IMR-90 (cell line): Measurements from ENCODE around the gene CELA3A.
"Not testable (repeated sequence)": the region's sequence is repeated elsewhere in the genome, so short reads cannot be mapped to it uniquely, and the experiment has no call there.

Experiments used
- CEBPB ChIP-seq: IDR thresholded peaks from 2 replicates; pipeline ENCODE4 v1.6.1; 2012; ENCODE audit warnings: low read depth, low read length, improper control_type of control experiment
- FOS ChIP-seq: fragments of 150-350 bp; IDR thresholded peaks from 2 replicates; pipeline ENCODE4 v1.6.1; 2016; ENCODE audit warnings: low read depth, low read length
- MAFK ChIP-seq: IDR thresholded peaks from 2 replicates; pipeline ENCODE4 v1.6.1; 2012; ENCODE audit warnings: low read depth, low read length, improper control_type of control experiment
- MAZ ChIP-seq: IDR thresholded peaks from 2 replicates; pipeline ENCODE4 v1.6.1; 2012; ENCODE audit warnings: low read depth, mild to moderate bottlenecking, low read length, improper control_type of control experiment, moderate library complexity, borderline replicate concordance
- MXI1 ChIP-seq: IDR thresholded peaks from 2 replicates; pipeline ENCODE4 v1.6.1; 2012; ENCODE audit warnings: low read depth, mild to moderate bottlenecking, low read length, moderate library complexity, borderline replicate concordance
- POLR2A ChIP-seq: IDR thresholded peaks from 2 replicates; pipeline ENCODE4 v1.6.1; 2012; ENCODE audit warnings: mild to moderate bottlenecking, low read depth, low read length
- RAD21 ChIP-seq: IDR thresholded peaks from 2 replicates; pipeline ENCODE4 v1.6.1; 2012; ENCODE audit warnings: low read length, improper control_type of control experiment
- RFX5 ChIP-seq: IDR thresholded peaks from 2 replicates; pipeline ENCODE4 v1.8.0; 2012; ENCODE audit warnings: low read depth, mild to moderate bottlenecking, low read length, moderate library complexity
- SMC3 ChIP-seq: fragments of 150-350 bp; IDR thresholded peaks from 2 replicates; pipeline ENCODE4 v1.6.1; 2016; ENCODE audit warnings: low read depth, mild to moderate bottlenecking, antibody characterized with exemption, low read length, moderate library complexity
- TF ChIP-seq, protein P1 (sequence below): conservative IDR thresholded peaks from 2 replicates; pipeline ENCODE4 v1.5.1; 2012; ENCODE audit warnings: mild to moderate bottlenecking, low read depth, low read length, improper control_type of control experiment
- TF ChIP-seq, protein P2 (sequence below): fragments of 150-350 bp; IDR thresholded peaks from 2 replicates; pipeline ENCODE4 v1.6.1; 2016; ENCODE audit warnings: low read depth, mild to moderate bottlenecking, low read length, moderate library complexity, borderline replicate concordance

DNA sequence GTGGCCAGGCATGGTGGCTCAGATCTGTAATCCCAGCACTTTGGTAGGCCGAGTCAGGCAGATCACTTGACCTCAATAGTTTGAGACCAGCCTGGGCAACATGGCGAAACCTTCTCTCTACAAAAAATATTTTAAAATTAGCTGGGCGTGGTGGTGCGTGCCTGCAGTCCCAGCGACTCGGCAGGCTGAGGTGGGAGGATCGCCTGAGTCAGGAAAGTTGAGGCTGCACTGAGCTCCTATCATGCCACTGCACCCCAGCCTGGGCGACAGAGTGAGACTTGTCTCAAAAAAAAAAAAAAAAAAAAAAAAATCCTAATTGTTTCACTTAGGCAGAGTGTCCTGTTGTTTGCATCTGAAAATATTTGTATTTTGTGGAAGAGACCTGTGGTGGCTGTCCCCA lies 6.7 kb upstream of the CELA3A start:
- TF ChIP-seq, protein P1, sequence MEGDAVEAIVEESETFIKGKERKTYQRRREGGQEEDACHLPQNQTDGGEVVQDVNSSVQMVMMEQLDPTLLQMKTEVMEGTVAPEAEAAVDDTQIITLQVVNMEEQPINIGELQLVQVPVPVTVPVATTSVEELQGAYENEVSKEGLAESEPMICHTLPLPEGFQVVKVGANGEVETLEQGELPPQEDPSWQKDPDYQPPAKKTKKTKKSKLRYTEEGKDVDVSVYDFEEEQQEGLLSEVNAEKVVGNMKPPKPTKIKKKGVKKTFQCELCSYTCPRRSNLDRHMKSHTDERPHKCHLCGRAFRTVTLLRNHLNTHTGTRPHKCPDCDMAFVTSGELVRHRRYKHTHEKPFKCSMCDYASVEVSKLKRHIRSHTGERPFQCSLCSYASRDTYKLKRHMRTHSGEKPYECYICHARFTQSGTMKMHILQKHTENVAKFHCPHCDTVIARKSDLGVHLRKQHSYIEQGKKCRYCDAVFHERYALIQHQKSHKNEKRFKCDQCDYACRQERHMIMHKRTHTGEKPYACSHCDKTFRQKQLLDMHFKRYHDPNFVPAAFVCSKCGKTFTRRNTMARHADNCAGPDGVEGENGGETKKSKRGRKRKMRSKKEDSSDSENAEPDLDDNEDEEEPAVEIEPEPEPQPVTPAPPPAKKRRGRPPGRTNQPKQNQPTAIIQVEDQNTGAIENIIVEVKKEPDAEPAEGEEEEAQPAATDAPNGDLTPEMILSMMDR = not testable (repeated sequence)
- TF ChIP-seq POLR2A, SMC3, FOS, RFX5, CEBPB, MAZ, MXI1, RAD21, MAFK: not testable (repeated sequence)
- TF ChIP-seq, protein P2, sequence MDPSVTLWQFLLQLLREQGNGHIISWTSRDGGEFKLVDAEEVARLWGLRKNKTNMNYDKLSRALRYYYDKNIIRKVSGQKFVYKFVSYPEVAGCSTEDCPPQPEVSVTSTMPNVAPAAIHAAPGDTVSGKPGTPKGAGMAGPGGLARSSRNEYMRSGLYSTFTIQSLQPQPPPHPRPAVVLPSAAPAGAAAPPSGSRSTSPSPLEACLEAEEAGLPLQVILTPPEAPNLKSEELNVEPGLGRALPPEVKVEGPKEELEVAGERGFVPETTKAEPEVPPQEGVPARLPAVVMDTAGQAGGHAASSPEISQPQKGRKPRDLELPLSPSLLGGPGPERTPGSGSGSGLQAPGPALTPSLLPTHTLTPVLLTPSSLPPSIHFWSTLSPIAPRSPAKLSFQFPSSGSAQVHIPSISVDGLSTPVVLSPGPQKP = not testable (repeated sequence)
